ENCODE data around the gene HNRNPLL. TPM values are rescaled to one million over a fixed set of nuclear protein-coding genes. Genes with fewer than 3 reads are reported as not detected.

Gene HNRNPLL
- total and polyA plus RNA-seq, 2 of the 13 experiments (the other 11 are each of a cell fraction or from before 2014, with no cell fraction given): 49.4 to 103 TPM

- TF ChIP-seq AKNA (CRISPR knock-in tag; IDR thresholded peaks at IDR 0.05; ENCODE audit: borderline replicate concordance) (no peak), SMAD3 (CRISPR knock-in tag; IDR thresholded peaks at IDR 0.05) (0 out of 2 replicates have a peak, but pooled peaks have one; percentile 72), TRAFD1 (CRISPR knock-in tag; IDR thresholded peaks at IDR 0.05; ENCODE audit: borderline replicate concordance) (no peak), STAG1 (CRISPR knock-in tag; IDR thresholded peaks at IDR 0.05) (peak; percentile 99), ZNF737 (CRISPR knock-in tag; IDR thresholded peaks at IDR 0.05; ENCODE audit: borderline replicate concordance) (no peak), ZNF850 (CRISPR knock-in tag; conservative IDR thresholded peaks at IDR 0.05) (no peak; the same call in 1 of the 2 replicates), BATF2 (CRISPR knock-in tag; IDR thresholded peaks at IDR 0.05) (0 out of 2 replicates have a peak, but pooled peaks have one; percentile 17), ZMYM2 (CRISPR knock-in tag; IDR thresholded peaks at IDR 0.05) (peak; percentile 27; the same call in 1 of the 2 replicates), ZNF792 (CRISPR knock-in tag; IDR thresholded peaks at IDR 0.05) (peak; percentile 73; the same call in 1 of the 2 replicates), ZNF781 (CRISPR knock-in tag; IDR thresholded peaks at IDR 0.05; ENCODE audit: borderline replicate concordance, not compliant biosample characterization) (peak; percentile 39), ELK4 (CRISPR knock-in tag; IDR thresholded peaks at IDR 0.05; ENCODE audit: borderline replicate concordance) (no peak), NRL (CRISPR knock-in tag; IDR thresholded peaks at IDR 0.05; ENCODE audit: borderline replicate concordance) (peak; percentile 46; the same call in 1 of the 2 replicates), ATF6 (CRISPR knock-in tag; conservative IDR thresholded peaks at IDR 0.05) (no peak; the same call in none of the 2 replicates), ZNF431 (CRISPR knock-in tag; IDR thresholded peaks at IDR 0.05; ENCODE audit: borderline replicate concordance, low read depth) (no peak), HMG20A (CRISPR knock-in tag; IDR thresholded peaks at IDR 0.05; ENCODE audit: borderline replicate concordance) (peak; percentile 57; the same call in 1 of the 2 replicates), TBP (CRISPR knock-in tag; IDR thresholded peaks at IDR 0.05) (no peak), TEAD3 (CRISPR knock-in tag; optimal IDR thresholded peaks at IDR 0.05; ENCODE audit: borderline replicate concordance) (peak; percentile 72), GATAD1 (CRISPR knock-in tag; IDR thresholded peaks at IDR 0.05) (0 out of 2 replicates have a peak, but pooled peaks have one; percentile 52)
These were observed 66.8 kb downstream of the HNRNPLL start (continued) for GRCh38 chr2:38535744-38536506.
